Esophagus squamous epithelium (tissue), 4 donors: Measurements from ENCODE around the gene PLEKHN1.

Experiments
- CTCF ChIP-seq, 6 experiments: fragments of 450-650 bp in 4 of 6; fragments of 200-600 bp in 2 of 6; sonication (generic) in 2 of 6; IDR thresholded peaks; one replicate each; pipeline ENCODE4 v1.5.1; 2016 to 2019; ENCODE audit warnings: antibody characterized with exemption in 6 of 6, mild to moderate bottlenecking in 4 of 6, moderate library complexity in 4 of 6
- POLR2A ChIP-seq, 4 donors: fragments of 450-650 bp; IDR thresholded peaks; one replicate each; pipeline ENCODE4 v1.6.1; 2017; ENCODE audit warnings: antibody characterized with exemption in 4 of 4, mild to moderate bottlenecking in 4 of 4, moderate library complexity in 3 of 4

GRCh38 chr1:975896-976683 is 9.8 kb downstream of the PLEKHN1 start:
- TF ChIP-seq POLR2A (IDR thresholded peaks at IDR 0.05) (peak in 1 of 4 donors; percentile 11), CTCF (IDR thresholded peaks at IDR 0.05) (peak in 5 of 6 experiments; percentile 36 to 89 (median 66))
